GM18498 (cell line): ENCODE measurements around the gene GRM8.
A peak's percentile ranks its signal among the peaks of the same experiment; 100 is the strongest.
"Not testable (repeated sequence)": the region's sequence is repeated elsewhere in the genome, so short reads cannot be mapped to it uniquely, and the experiment has no call there.

ENCODE experiments used
- ATAC-seq: cut with Tn5 transposase; IDR thresholded peaks from one replicate; pipeline ENCODE4 v1.9.1; 2021; ENCODE audit warnings: mild to moderate bottlenecking, moderate library complexity; ENCODE audit not compliant: unreplicated experiment

Gene GRM8

DNA sequence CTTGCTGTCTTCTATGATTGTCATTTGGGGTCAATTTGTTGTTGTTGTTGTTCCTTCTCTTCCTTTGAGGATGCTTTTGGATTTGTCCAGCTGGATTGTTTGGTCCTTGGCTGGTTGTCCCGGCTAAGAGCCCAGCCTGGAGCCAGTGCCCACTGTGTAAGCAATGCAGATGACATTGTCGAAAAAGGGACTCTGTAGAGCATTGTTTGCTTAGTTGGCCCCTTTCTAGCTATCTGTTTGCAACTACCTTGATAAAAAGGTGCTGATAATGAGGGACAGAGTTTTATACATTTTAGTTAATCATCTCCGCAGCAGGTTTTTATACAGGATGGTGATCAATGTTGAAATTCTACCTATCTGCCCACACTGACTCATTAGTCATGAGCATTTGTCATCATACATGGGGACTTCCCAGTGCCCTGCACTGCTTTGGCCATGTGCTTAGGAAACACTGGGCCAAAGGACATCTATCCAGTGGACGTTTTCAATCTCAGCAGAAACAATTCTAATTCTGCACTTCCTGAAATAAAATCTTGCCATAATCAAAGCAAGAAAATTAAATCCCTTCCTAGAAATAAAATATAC lies 311.9 kb downstream of the GRM8 start:
- no peak for ATAC-seq

DNA sequence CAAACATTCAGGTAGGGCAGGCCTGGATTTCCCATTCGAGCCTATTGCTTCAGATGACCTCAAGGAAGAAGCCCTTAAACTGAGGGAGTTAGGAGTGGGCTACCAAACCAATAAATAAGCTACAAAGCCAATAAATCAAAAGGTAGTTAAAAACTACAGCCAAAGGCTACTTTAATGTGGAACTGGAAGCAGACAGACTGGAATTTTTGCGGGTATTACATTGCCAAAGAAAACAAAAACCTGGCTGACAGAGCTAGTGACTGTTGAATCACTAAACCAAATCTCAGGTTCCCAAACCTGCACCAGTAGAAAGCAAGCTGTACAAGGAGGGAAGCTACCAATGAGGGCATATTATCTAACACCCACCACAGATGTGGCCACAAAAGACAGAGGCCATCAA lies 315.6 kb downstream of the GRM8 start:
- no peak for ATAC-seq

DNA sequence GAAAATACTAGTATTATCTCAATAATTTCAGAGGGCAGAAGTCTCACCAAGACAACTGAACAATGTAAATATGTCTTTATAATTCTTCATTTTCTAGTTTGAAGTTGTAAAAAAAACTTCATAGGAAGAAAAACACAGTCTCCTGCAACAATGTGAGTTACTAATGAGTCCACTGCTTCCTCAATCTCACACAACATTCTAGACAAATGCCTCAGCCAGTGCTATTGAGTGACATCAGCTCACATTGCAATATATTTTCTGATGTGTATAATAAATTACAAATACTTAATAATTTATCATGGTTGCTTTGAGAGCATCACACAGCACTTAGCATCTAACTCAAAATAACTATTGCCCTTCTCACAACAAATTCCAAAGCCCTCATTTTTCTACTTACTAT lies 321.2 kb downstream of the GRM8 start:
- ATAC-seq: no peak

DNA sequence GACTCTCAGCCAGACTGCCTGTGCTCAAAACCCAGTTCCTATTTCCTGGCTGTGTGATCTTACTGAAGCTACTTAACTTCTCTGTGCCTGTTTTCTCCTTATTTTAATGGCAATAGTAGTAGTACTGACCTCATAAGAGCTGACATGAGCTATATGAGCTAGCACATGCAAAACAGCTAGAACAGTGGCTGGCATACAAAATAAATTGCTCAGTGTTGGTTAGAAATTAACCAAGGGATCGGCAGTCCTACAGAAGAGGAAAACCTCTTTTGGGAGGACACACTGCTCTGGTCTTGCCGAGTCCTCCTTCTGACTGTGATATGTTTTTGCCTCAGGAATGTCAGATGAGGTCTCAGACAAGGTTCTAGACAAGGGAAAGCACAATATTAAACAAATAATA lies 322.6 kb downstream of the GRM8 start:
- no peak for ATAC-seq

DNA sequence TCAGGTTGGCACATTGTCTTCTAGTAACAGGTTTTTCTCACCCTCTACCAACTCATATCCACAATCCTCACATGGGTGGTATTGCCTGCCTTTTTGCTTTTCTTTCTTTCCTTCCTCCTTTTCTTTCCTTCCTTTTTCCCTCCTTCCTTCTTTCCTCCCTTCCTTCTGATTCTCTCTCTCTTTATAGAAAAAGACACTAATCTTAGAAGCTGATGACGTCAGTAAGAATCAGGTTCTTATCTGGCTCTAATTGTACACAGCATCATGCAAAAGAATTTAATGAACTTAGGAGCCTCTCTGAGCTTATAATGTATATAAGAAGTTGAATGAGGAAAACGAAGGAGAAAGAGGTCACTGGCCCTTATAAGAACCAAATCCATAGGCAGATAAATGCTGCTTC lies 328.3 kb downstream of the GRM8 start:
- no peak for ATAC-seq

DNA sequence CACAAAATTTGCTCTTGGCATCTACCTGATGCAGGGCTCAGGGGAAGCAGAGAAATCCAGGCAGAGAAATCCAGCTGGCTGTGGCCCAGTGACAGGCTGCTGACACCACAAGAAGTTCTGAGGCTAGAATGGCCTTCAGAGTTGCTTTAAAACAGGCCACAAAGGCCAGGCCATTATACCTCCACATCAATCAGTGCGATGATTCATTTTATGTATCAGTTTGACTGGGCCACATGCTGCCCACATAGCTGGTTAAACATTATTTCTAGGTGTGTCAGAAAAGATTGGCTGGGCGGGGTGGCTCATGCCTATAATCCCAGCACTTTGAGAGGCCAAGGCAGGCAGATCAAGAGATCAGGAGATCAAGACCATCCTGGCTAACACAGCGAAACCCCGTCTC lies 341.1 kb downstream of the GRM8 start:
- ATAC-seq: not testable (repeated sequence)

DNA sequence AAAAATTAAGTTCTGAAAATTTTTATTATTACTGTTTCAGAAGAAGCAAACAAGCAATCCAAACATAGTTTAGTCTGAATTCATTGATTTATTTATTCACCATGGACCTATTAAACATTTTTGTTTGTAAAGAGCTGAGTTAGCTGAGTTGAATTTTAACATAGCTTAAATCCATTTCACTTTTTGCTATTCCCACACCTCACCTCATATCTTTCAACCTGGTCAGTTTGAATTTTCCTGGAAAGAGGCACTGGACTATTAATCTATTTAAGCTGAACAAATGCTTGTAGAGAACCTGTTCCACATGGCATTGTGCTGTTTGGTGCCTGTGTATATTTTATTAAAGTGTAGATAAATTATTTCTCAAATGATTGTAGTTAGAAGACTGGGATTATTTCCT lies 344.2 kb downstream of the GRM8 start:
- not testable (repeated sequence) for ATAC-seq

DNA sequence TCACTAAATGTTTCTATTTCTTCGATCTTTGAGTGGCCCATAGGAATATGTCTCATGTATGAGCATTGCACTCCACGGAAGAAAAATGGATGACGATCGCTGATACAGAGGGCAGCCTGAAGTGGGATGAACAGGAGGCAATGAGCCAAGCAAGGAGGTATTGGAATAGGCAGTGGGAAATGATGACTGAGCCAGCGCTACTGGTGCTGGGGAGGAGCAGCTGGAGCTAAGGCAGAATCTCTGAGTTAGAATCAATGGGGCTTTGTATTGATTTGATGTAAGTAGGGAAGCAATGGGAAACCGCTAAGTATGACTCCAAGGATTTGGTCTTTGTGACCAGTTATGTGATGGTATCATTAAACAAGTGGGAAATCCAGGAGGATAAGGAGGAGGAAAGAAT lies 345.1 kb downstream of the GRM8 start:
- ATAC-seq: not testable (repeated sequence)

DNA sequence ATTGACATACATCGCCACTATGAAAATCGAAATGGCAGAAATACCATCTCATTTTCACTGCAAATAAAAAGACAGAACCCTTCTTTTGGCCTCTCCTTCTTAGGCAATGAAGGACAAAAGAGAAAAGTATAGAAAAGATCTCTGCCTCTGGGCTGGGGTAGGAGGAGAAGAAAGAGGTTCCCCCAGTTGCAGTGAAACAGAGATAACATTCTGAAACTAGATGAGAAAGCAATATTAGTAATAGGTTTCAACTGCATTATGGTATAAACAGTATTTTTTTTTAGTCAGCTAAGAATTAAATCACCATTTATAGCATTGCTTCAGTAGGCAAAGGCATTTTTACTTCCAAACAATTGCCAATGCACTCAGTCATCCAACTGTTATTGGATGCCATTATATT lies 347.5 kb downstream of the GRM8 start:
- not testable (repeated sequence) for ATAC-seq

DNA sequence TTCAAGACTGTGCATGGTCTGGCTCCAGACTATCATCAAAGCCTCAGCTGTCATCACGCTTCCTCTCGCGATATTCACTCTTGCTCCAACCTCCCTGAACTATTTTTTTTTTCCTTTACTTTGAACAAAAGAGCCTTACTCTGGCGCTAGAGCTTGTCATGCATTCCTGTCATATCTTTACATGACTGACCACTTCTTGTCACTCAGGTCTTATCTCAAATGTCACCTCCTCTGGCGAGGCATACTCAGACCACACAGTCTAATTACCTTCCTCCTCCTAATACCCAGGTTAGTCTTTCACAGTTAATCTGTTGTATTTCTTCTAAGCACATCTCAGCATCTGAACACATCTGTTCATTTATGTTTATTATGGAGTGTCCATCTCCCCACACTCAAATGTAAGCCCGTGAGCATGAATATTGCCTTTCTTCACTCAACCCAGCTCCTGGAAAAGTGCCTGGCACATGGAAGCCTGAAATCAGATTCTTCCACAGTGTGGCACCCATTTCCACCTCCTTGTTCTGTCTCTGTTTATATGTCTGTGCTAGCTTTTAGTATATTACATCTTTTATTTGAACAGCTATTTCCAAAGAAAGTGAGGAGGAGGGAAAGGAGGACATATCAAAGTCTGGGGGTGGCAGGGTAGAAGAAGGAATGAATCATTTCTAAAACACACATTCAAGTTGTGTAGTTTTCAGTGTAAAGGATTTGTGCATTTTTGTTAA lies 351.5 kb downstream of the GRM8 start:
- ATAC-seq: not testable (repeated sequence)

DNA sequence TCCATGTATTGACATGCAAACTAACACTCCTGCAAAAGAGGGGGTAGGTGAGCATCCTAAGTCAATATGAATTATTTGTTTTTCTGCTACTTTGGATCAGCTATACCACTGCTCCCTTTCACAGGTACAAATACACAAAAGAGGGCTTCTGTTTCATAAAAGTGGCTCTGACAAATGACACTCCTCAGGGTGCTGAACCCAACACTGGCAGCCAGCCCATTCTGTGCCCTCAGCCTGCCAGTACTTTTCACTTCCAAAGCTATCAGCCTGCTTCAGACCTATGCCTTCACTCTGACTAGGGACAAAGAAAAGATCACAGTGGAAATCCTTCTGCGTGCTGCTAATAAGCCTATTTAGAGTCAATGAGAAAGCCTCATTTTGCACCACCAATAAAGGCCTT lies 364.8 kb downstream of the GRM8 start:
- not testable (repeated sequence) for ATAC-seq

DNA sequence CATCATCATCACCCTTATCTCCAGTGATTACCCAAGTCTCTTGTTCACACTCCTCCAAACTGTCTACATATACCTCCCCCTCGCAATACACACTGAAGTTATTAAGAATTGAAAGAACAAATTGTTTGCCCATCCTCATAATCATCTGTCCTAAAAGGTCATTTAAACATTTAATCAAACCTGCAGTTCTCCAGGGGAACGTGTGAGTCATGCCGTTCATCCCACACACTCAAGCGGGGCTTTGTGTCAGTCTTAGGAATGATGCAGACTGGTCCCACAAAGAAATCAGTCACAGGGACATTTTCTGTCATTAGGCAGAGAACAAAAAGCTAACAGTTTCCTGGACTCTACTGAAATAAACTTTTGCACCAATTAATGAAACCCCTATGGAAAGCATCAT lies 365.2 kb downstream of the GRM8 start:
- ATAC-seq: not testable (repeated sequence)

DNA sequence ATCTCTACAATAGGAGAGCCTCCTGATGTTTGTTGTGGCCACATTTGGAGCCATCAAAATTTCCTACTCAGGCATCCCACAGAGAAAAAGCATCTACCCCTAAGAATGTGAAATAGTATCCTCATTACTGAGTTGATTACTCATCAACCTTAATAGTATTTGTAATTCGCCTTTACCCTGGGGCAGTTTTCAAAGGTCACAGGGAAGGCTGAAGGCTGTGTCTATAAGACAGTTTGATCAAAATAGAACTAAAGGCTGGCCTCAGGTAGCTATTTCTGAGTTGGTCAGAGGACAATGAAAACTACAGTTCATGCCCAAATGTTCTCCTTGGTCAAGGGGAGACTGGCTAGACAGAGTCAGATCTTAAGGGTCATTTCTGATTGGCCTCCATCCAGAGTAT lies 370.0 kb downstream of the GRM8 start:
- not testable (repeated sequence) for ATAC-seq

DNA sequence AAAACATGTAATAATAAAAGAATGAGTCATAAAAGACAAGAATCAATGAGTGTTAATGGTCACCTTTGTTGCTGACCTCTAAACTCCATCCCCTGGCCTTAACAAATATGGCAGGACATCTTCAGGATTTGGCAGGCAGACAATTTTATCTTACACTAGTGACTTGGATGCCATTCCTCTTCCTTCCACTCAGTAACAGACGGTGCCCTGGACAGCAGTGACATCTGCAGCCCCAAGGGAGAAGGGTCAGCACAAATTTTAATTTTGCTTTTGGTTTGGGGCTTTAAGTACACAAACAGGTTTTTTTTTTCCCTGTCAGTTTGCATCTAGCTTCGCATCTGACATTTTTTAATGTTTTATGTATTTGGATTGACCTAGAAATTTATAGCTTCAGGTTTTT lies 370.8 kb downstream of the GRM8 start:
- ATAC-seq: peak; percentile 48

DNA sequence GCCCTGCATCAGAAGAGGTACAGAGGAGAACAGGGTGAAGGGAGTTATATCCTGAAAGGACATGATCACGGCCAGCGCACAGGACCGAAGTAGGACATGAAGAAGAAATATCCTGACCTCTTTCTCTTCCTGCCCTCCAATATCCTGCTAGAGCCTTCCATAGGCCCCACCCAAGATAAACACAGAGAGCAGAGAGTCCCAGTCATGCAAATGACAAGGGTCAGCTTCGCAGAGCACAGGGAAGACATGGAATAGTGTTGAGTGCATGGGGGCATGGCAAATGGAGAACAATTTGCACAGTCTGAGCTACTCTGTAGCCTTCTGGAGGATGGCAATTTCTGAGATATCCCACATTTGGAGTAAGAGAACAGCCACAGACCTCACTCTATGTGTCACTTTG lies 371.4 kb downstream of the GRM8 start:
- ATAC-seq: no peak

DNA sequence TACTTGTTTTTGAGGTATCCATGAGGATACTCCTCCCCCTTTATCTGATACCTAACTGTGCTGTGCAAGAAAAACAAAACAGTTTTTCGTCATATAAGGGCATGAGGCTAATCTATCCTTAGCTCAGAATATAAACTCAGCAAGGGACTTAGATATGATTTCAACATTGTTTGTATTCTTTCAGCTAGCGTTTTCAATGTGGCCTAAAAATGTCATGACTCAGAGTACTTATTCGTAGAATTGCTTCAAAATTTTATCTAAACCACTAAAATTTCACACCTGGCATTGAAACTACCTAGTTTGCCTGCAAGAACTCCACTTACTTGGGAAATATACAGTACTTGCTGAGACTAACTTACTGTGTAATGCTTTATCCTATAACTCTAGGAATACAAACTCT lies 376.2 kb downstream of the GRM8 start:
- not testable (repeated sequence) for ATAC-seq

DNA sequence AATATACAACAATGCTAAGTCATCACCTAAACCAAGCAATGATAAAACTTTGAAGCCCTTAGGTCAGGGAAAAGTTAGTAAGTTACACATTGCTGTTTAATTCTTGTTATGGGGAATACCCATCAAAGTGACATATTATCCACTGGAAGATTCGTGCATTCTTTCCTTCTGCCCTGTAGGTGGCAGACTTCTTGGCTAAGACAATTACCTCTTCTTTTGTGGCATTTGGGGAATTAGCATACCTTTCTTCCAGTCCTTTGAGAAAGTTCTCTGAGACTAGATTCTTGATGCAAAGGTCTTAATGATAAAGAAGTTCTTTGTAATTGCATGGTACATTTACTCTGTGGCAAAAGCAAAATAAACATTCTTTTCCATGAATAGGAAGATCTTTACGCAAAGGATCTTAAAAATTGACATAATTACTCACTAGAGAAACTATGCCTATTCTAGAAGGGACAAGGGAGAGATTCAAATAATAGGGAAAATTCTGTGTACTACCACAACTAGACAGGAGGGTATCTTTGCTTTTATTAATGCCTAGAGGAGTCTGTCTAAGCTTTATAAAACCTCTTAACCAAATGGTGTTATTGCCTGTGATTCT lies 395.9 kb downstream of the GRM8 start:
- ATAC-seq: peak; percentile 79

DNA sequence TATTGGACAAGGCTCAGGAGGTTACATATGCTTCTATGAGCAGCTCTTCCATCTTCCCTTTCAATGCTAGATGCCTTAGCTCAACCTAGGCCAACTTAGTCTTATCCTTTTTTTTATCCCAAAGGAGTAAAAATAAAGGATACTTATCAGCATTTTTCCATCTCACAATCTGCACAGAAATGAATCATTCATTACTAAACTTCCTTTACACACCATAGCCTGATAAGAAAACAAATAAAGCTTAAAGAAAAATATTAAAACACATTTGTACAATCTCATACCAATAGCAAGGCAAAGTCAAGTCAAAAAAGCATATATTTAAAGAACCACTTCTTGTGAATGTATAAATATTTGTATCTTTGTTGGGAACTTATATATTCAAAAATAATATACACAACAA lies 407.4 kb downstream of the GRM8 start:
- no peak for ATAC-seq

DNA sequence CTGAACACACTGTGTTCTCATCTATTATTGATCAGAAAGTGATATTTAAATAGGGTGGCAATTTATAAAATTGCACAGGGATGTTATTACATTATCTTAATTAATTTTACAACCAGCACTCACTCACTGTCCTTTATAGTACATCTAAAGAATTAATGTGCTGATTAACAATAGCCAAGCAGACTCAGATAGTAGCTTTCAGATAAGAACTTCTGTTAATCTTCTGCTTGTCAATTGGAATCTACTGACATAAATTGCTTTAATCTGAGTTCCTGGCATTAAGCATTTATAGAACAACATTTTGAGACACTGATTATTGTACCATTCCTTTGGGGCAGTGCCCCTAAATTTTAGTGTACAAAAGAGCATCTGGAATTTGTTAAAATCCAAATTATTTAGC lies 408.9 kb downstream of the GRM8 start:
- no peak for ATAC-seq

DNA sequence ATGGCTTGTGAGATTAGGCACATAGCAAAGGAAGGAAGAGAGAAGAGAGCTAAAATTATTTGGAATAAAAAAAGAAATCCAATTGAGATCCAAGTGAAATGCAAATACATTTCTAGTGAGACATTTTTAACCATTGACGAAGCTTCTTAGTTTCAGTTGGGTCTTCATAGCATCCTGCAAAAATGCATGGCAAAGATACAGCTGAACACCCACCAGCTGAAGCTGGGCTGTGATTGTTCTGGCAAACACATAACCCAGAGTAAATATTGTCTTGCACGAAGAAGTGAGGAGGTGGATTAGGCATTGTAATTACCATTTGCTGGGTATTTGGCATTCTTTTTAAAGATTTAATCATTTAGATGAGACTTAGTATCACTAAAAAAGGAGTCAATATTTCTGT lies 409.4 kb downstream of the GRM8 start:
- no peak for ATAC-seq

DNA sequence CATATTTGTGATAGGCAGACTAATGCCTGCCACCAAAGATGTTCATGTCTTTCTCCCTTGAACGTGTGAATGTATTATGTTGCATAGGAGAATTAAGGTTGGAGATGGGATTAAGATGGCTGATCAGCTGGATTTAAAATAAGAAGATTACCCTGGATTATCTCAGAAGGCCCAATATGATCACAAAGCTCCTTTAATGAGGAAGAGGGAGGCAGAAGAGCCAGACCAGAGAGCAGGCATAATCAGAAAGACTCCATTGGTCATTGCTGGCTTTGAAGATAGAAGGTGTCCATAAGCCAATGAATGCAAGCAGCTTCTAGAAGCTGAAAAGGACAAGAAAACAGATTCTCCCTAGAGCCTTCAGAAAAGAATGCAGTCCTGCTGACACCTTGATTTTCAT lies 410.3 kb downstream of the GRM8 start:
- ATAC-seq: no peak

DNA sequence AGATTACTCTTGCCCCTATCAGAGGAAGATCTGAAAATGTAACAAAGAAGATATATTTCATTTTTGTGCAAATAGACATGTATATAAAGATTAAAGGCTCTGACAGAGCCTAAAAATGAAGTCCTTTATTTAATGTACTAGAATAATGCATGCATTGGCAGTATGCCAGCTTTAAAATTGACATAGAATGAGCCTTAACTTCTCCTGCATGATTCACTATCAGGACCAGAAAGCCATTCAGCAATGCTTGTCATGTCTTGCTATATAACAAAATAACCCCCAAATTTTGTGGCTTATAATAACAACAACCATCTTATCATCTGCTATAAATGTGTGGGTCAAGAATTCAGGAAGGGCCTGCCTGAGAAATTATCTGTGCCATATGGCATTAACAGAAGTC lies 411.9 kb downstream of the GRM8 start:
- no peak for ATAC-seq
